HG03095 (cell line): ENCODE measurements around the gene MAEA.
"Not testable (repeated sequence)": the region's sequence is repeated elsewhere in the genome, so short reads cannot be mapped to it uniquely, and the experiment has no call there.

Source experiments
- ATAC-seq: cut with Tn5 transposase; IDR thresholded peaks from one replicate; pipeline ENCODE4 v1.9.1; 2021; ENCODE audit warnings: moderate library complexity; ENCODE audit not compliant: unreplicated experiment

Gene MAEA

GRCh38 chr4:1364217-1364616 is 74.5 kb downstream of the MAEA start:
- no peak for ATAC-seq

- ATAC-seq, result no peak
Measured at GRCh38 chr4:1364748-1365147, 75.1 kb downstream of the MAEA start.

- no peak for ATAC-seq
Measured at GRCh38 chr4:1365271-1366178, 75.8 kb downstream of the MAEA start.

GRCh38 chr4:1366371-1367229 is 76.9 kb downstream of the MAEA start:
- no peak for ATAC-seq

- ATAC-seq, result no peak
Measured at GRCh38 chr4:1367230-1367935, 77.7 kb downstream of the MAEA start.

- ATAC-seq, result no peak
Measured at GRCh38 chr4:1367936-1368289, 78.2 kb downstream of the MAEA start.

GRCh38 chr4:1368421-1369090 is 78.9 kb downstream of the MAEA start:
- ATAC-seq, result no peak

GRCh38 chr4:1369091-1369450 is 79.4 kb downstream of the MAEA start:
- ATAC-seq, result no peak

- no peak for ATAC-seq
Measured at GRCh38 chr4:1369479-1370079, 79.9 kb downstream of the MAEA start.

- ATAC-seq, result no peak
Measured at GRCh38 chr4:1370321-1371124, 80.8 kb downstream of the MAEA start.

- no peak for ATAC-seq
Measured at GRCh38 chr4:1371176-1372165, 81.8 kb downstream of the MAEA start.

- not testable (repeated sequence) for ATAC-seq
Measured at GRCh38 chr4:1372576-1372975, 82.9 kb downstream of the MAEA start.

- ATAC-seq, result no peak
Measured at GRCh38 chr4:1373892-1374705, 84.4 kb downstream of the MAEA start.

GRCh38 chr4:1374706-1375045 is 85.0 kb downstream of the MAEA start:
- ATAC-seq, result no peak

GRCh38 chr4:1375051-1375721 is 85.5 kb downstream of the MAEA start:
- no peak for ATAC-seq

GRCh38 chr4:1375761-1376322 is 86.2 kb downstream of the MAEA start:
- ATAC-seq, result no peak

- no peak for ATAC-seq
Measured at GRCh38 chr4:1376391-1376840, 86.7 kb downstream of the MAEA start.
